HCT116 (cell line): ENCODE results near the gene GRIK1. TPM values are rescaled to one million over a fixed set of nuclear protein-coding genes. Genes with fewer than 3 reads are reported as not detected.

Source experiments
- ATAC-seq: fragments of 200-7000 bp; cut with Tn5 transposase; 2 replicates; pipeline ENCODE4 v1.9.1; 2020; ENCODE audit warnings: mild to moderate bottlenecking, moderate library complexity
- BruUV-seq: library from RNA; stranded (reverse); fragments of 400-500 nt; replicated peaks from 2 replicates; lab custom pipeline; 2021; lab: Mats Ljungman, UMichigan
- CTCF ChIA-PET: fragments of 300-600 bp; sonication (Branson Sonifier 250); formaldehyde crosslinking; loops from one replicate; lab custom pipeline; 2021; ENCODE audit warnings: antibody characterized with exemption; lab: Charles Lee
- POLR2A ChIA-PET: fragments of 300-600, 350-600 bp; sonication (Branson Sonifier 250); formaldehyde crosslinking; loops from one replicate; lab custom pipeline; 2021; ENCODE audit warnings: antibody characterized with exemption; lab: Charles Lee
- RAD21 ChIA-PET, 2 experiments: fragments of 300-600 bp; sonication (Branson Sonifier 250); formaldehyde crosslinking; loops; one replicate each; lab custom pipeline; 2023; ENCODE audit warnings: low total read pairs in 2 of 2; ENCODE audit not compliant: uncharacterized antibody in 2 of 2, unreplicated experiment in 2 of 2, low non-redundant PET in 1 of 2; lab: Charles Lee
- DNase-seq: peaks from one replicate; pipeline ENCODE4 v3.0.0-alpha.2; 2010; ENCODE audit warnings: low read depth, low spot score
- H2AFZ ChIP-seq: fragments of 200-600 bp; shearing (Covaris generic), sonication (generic); 2 replicates; pipeline ENCODE4 v1.6.1; 2017; ENCODE audit warnings: low read depth, mixed run types, mixed read lengths, antibody characterized with exemption, low read length; ENCODE audit not compliant: poor library complexity, severe bottlenecking
- H3K27ac ChIP-seq: 2 replicates; pipeline ENCODE4 v1.5.1; 2012; ENCODE audit warnings: low read depth, low read length
- H3K27me3 ChIP-seq: fragments of 200-600 bp; sonication (generic); 2 replicates; pipeline ENCODE4 v1.6.1; 2016; ENCODE audit warnings: mixed run types, low read length, mixed read lengths; ENCODE audit not compliant: insufficient read depth
- H3K36me3 ChIP-seq, 2 experiments: fragments of 200-500 bp in 1 of 2; fragments of 200-600 bp in 1 of 2; sonication (Bioruptor generic) in 1 of 2; sonication (generic) in 1 of 2; 2 replicates each; pipeline versions ENCODE4 v1.5.1 to v1.6.1; 2014 to 2016; ENCODE audit warnings: low read length in 2 of 2, inconsistent platforms in 1 of 2, mixed read lengths in 1 of 2, mixed run types in 1 of 2; ENCODE audit not compliant: insufficient read depth in 2 of 2, control insufficient read depth in 1 of 2
- H3K4me1 ChIP-seq, 2 experiments: fragments of 200-600 bp in 1 of 2; sonication (generic) in 1 of 2; 2 replicates each; pipeline versions ENCODE4 v1.5.1 to v1.6.1; 2012 to 2017; ENCODE audit warnings: low read length in 2 of 2, inconsistent platforms in 1 of 2, mild to moderate bottlenecking in 1 of 2, mixed read lengths in 1 of 2, mixed run types in 1 of 2, moderate library complexity in 1 of 2; ENCODE audit not compliant: insufficient read depth in 2 of 2, control insufficient read depth in 1 of 2
- H3K4me2 ChIP-seq: fragments of 200-600 bp; sonication (generic); 2 replicates; pipeline ENCODE4 v1.6.1; 2017; ENCODE audit warnings: mixed run types, low read length, mixed read lengths
- H3K4me3 ChIP-seq, 2 experiments: fragments of 200-600 bp in 1 of 2; sonication (generic) in 1 of 2; replicated peaks in 1 of 2; 2 replicates each; pipeline ENCODE4 v1.5.1; 2011 to 2016; ENCODE audit warnings: low read length in 2 of 2, control low read depth in 1 of 2, low read depth in 1 of 2, mild to moderate bottlenecking in 1 of 2, mixed read lengths in 1 of 2, mixed run types in 1 of 2
- H3K79me2 ChIP-seq: fragments of 200-600 bp; sonication (generic); 2 replicates; pipeline ENCODE4 v1.6.1; 2017; ENCODE audit warnings: mild to moderate bottlenecking, mixed run types, low read length, moderate library complexity, mixed read lengths; ENCODE audit not compliant: insufficient read depth
- H3K9ac ChIP-seq: fragments of 200-600 bp; sonication (generic); 2 replicates; pipeline ENCODE4 v1.6.1; 2016; ENCODE audit warnings: low read length, mixed read lengths
- H3K9me2 ChIP-seq: fragments of 200-600 bp; sonication (generic), shearing (Covaris generic); 2 replicates; pipeline ENCODE4 v1.6.1; 2017; ENCODE audit warnings: mixed run types, mild to moderate bottlenecking, moderate library complexity; ENCODE audit not compliant: insufficient read depth
- H3K9me3 ChIP-seq, 2 experiments: fragments of 200-500 bp in 1 of 2; fragments of 200-600 bp in 1 of 2; sonication (Bioruptor generic) in 1 of 2; sonication (generic) in 1 of 2; 2 replicates each; pipeline ENCODE4 v1.6.1; 2014 to 2017; ENCODE audit warnings: low read length in 2 of 2, mixed read lengths in 2 of 2, inconsistent platforms in 1 of 2, low read depth in 1 of 2, mild to moderate bottlenecking in 1 of 2, mixed run types in 1 of 2, moderate library complexity in 1 of 2; ENCODE audit not compliant: control insufficient read depth in 1 of 2, insufficient read depth in 1 of 2
- H4K20me1 ChIP-seq: fragments of 200-600 bp; sonication (generic), shearing (Covaris generic); 2 replicates; pipeline ENCODE4 v1.6.1; 2017; ENCODE audit warnings: mixed run types, mild to moderate bottlenecking, moderate library complexity; ENCODE audit not compliant: insufficient read depth
- CBX3 ChIP-seq: IDR thresholded peaks from 2 replicates; pipeline ENCODE4 v1.6.1; 2012; ENCODE audit warnings: low read depth
- EGR1 ChIP-seq: IDR thresholded peaks from 2 replicates; pipeline ENCODE4 v1.6.1; 2012; ENCODE audit warnings: low read depth
- ELF1 ChIP-seq: IDR thresholded peaks from 2 replicates; pipeline ENCODE4 v1.6.1; 2012; ENCODE audit warnings: low read depth, borderline replicate concordance
- JUND ChIP-seq: IDR thresholded peaks from 2 replicates; pipeline ENCODE4 v1.6.1; 2012
- POLR2AphosphoS5 ChIP-seq: IDR thresholded peaks from 2 replicates; pipeline ENCODE4 v1.6.1; 2011; ENCODE audit warnings: mild to moderate bottlenecking, low read depth, low read length, moderate library complexity
- RAD21 ChIP-seq: IDR thresholded peaks from 2 replicates; pipeline ENCODE4 v1.6.1; 2012; ENCODE audit warnings: low read depth, mild to moderate bottlenecking
- SP1 ChIP-seq: IDR thresholded peaks from 2 replicates; pipeline ENCODE4 v1.6.1; 2012; ENCODE audit warnings: low read depth
- SRF ChIP-seq: IDR thresholded peaks from 2 replicates; pipeline ENCODE4 v1.6.1; 2012; ENCODE audit warnings: low read depth
- YY1 ChIP-seq: IDR thresholded peaks from 2 replicates; pipeline ENCODE4 v1.6.1; 2011; ENCODE audit warnings: low read length, low read depth, moderate library complexity, mild to moderate bottlenecking; ENCODE audit not compliant: insufficient replicate concordance; ENCODE audit errors: extremely low read depth
- ZFX ChIP-seq: fragments of 450-650 bp; IDR thresholded peaks from 2 replicates; pipeline ENCODE4 v1.6.1; 2017
- ZNF274 ChIP-seq: fragments of 200-500 bp; sonication (Bioruptor generic); IDR thresholded peaks from 2 replicates; pipeline ENCODE4 v1.6.1; 2014; ENCODE audit warnings: mild to moderate bottlenecking, low read depth, low read length, inconsistent platforms
- intact Hi-C: fragments of 100-400 bp; cut with micrococcal nuclease; formaldehyde crosslinking; loops from 2 replicates; pipeline ENCODE4 v1.10.0; 2022
- total RNA-seq: library from RNA; stranded (reverse); gene quantifications from one replicate; pipeline ENCODE4 v1.2.1, GENCODE V29; 2021; ENCODE audit not compliant: unreplicated experiment
- TF ChIP-seq, protein P1 (sequence below): IDR thresholded peaks from 2 replicates; pipeline ENCODE4 v1.6.1; 2012
- TF ChIP-seq, protein P2 (sequence below), 3 experiments: fragments of 200-600 bp in 1 of 3; sonication (generic) in 1 of 3; IDR thresholded peaks in 2 of 3; conservative IDR thresholded peaks in 1 of 3; 2 replicates each; pipeline ENCODE4 v1.5.1; 2012 to 2017; ENCODE audit warnings: low read depth in 2 of 3, low read length in 2 of 3, antibody characterized with exemption in 1 of 3, borderline replicate concordance in 1 of 3, control low read depth in 1 of 3, mild to moderate bottlenecking in 1 of 3, mixed read lengths in 1 of 3, mixed run types in 1 of 3, moderate library complexity in 1 of 3; ENCODE audit not compliant: insufficient read depth in 1 of 3

Gene GRIK1
- total RNA-seq, 1 experiment from 2014 or later, result not detected

DNA sequence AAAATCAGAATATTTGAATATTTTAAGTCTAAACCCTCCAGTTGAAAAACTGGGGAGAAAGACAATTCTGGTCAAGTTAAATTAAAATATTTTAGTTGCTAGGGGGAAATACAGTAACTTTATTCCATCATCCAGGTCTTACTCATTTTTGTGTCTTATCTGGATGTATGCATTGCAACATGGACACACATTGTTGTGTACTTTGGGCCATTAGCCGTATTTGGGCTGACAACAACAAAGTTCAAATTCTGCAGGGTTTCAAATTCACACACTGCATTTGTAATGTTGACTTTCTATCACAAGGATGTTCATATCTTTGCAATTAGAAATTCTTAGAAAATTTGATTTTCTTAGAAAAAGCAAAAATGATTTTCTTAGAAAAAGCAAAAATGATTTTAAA is 391.8 kb downstream of the GRIK1 start:
- CTCF ChIA-PET, result no interaction called here
- DNase-seq (no peak), ATAC-seq (no peak)
- no peaks in the 10 kb centered on the region for H3K9me2 ChIP-seq
- no peak overlapping the region for H3K4me2 ChIP-seq
- no peaks in the 10 kb centered on the region for H3K4me1 ChIP-seq
- no peak overlapping the region for H3K27ac ChIP-seq
- POLR2A ChIA-PET, result no interaction called here
- RAD21 ChIA-PET, result no interaction called here
- no peak overlapping the region for H2AFZ ChIP-seq
- no peaks in the 10 kb centered on the region for H3K36me3 ChIP-seq
- no peaks in the 10 kb centered on the region for H3K27me3 ChIP-seq
- BruUV-seq, result no TSS peak
- no peaks in the 10 kb centered on the region for H3K79me2 ChIP-seq
- H3K9ac ChIP-seq, result no peak overlapping the region
- intact Hi-C loops, result no loop called here
- H3K4me3 ChIP-seq, result no peak overlapping the region
- TF ChIP-seq RAD21 (no peak), ZNF274 (no peak), POLR2AphosphoS5 (no peak), ELF1 (no peak), EGR1 (no peak), ZFX (no peak), JUND (no peak), YY1 (no peak), CBX3 (no peak), SRF (no peak), SP1 (no peak)
- TF ChIP-seq, protein P1, sequence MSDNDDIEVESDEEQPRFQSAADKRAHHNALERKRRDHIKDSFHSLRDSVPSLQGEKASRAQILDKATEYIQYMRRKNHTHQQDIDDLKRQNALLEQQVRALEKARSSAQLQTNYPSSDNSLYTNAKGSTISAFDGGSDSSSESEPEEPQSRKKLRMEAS, result no peak
- TF ChIP-seq, protein P2, sequence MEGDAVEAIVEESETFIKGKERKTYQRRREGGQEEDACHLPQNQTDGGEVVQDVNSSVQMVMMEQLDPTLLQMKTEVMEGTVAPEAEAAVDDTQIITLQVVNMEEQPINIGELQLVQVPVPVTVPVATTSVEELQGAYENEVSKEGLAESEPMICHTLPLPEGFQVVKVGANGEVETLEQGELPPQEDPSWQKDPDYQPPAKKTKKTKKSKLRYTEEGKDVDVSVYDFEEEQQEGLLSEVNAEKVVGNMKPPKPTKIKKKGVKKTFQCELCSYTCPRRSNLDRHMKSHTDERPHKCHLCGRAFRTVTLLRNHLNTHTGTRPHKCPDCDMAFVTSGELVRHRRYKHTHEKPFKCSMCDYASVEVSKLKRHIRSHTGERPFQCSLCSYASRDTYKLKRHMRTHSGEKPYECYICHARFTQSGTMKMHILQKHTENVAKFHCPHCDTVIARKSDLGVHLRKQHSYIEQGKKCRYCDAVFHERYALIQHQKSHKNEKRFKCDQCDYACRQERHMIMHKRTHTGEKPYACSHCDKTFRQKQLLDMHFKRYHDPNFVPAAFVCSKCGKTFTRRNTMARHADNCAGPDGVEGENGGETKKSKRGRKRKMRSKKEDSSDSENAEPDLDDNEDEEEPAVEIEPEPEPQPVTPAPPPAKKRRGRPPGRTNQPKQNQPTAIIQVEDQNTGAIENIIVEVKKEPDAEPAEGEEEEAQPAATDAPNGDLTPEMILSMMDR (IDR thresholded peaks at IDR 0.05 in 2 of 3, conservative IDR thresholded peaks at IDR 0.05 in 1 of 3; ENCODE audit: borderline replicate concordance in 1 of 3, insufficient read depth in 1 of 3, low read depth in 2 of 3, low read length in 2 of 3), result no peak
- no peaks in the 10 kb centered on the region for H4K20me1 ChIP-seq
- H3K9me3 ChIP-seq, result no peaks in the 10 kb centered on the region
